HFF-Myc (cell line): ENCODE data around the gene PNRC2.

Experiments
- DNase-seq: peaks from one replicate; pipeline ENCODE4 v3.0.0-alpha.2; 2011; ENCODE audit warnings: low read depth; ENCODE audit errors: extremely low read depth
- H3K4me3 ChIP-seq: replicated peaks from 2 replicates; pipeline ENCODE4 v1.5.1; 2011; ENCODE audit warnings: low read depth, mild to moderate bottlenecking, control low read depth, low read length
- CTCF ChIP-seq: IDR thresholded peaks from 2 replicates; pipeline ENCODE4 v1.5.1; 2012; ENCODE audit warnings: mild to moderate bottlenecking, low read depth, low read length, control low read depth; ENCODE audit errors: missing control alignments

The PNRC2 gene

DNA sequence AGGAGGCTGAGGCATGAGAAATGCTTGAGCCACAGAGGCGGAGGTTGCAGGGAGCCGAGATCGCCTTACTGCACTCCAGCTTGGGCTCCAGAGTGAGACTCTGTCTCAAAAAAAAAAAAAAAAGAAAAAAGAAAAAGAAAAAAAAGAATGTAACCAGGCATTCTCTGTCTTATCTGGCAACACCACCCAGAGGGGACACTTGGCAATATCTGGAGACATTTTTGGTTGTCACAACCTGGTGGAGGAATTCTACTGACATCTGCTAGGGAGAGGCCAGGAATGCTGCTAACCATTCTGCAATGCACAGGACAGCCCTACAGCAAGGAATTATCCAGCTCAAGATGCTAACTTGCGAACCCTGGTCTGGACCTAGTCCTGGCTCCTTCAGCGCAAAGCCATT, 44.2 kb upstream of the PNRC2 start:
- no peak overlapping the region for H3K4me3 ChIP-seq
- DNase-seq = no peak
- TF ChIP-seq CTCF = no peak

- TF ChIP-seq CTCF = peak; percentile 76
- peak; percentile 31 for DNase-seq
- H3K4me3 ChIP-seq = no peak overlapping the region
Observed at GRCh38 chr1:23916209-23917131, 43.2 kb upstream of the PNRC2 start.

GRCh38 chr1:23922321-23922943, 37.2 kb upstream of the PNRC2 start:
- H3K4me3 ChIP-seq = no peak overlapping the region
- no peak for DNase-seq
- TF ChIP-seq CTCF = no peak

- no peak for TF ChIP-seq CTCF
- no peak overlapping the region for H3K4me3 ChIP-seq
- DNase-seq = no peak
Observed at GRCh38 chr1:23923592-23924499, 35.8 kb upstream of the PNRC2 start.

- H3K4me3 ChIP-seq = no peak overlapping the region
- DNase-seq = no peak
- no peak for TF ChIP-seq CTCF
Observed at GRCh38 chr1:23924601-23925000, 35.0 kb upstream of the PNRC2 start.

GRCh38 chr1:23925279-23925678, 34.3 kb upstream of the PNRC2 start:
- no peak overlapping the region for H3K4me3 ChIP-seq
- no peak for DNase-seq
- no peak for TF ChIP-seq CTCF
